ENCODE results near the gene TMEM74B.

The TMEM74B gene

DNA sequence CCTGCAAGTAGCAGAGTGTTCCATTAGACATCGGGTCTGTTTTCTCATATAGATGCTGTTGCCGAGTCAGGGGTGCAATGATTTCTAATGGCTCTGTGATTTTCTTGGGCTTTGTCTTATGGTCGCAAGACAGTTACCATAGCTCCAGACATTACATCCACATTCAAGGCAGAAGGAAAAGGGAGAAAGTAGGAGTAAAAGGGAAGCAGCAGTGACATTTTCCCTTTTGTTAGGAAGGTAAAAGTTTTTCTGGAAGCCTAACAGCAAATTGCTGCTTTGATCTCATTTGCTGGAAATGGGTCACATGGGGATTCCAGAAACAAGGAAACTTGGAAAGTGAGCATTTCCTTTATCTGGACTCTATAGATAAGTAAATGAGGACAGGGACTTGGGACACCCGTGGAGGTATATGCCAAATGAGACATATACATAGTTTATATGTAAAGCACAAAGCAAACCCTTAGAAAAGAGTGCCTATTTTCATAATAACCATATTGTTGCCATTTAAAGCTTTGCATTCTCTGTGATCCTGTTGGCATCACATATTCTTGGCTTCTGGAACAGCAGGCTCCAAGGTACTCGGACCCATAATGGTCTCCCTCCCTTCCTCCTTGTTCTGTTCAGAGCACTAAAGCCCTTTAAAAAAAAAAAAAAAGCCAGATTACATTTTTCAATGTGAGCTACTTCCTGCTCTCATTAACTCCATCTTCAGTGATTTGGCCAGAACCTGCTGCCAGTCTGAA, 18.2 kb upstream of the TMEM74B start, which contains the start of gene C20orf202:
Gene C20orf202 (plus strand): TSS at position 693 of the 743 bp plus-strand sequence. CDS start 132 bp downstream, outside the sequence.
- no peak for DNase-seq (ENCODE audit: low spot score)
- TF ChIP-seq, protein P1, sequence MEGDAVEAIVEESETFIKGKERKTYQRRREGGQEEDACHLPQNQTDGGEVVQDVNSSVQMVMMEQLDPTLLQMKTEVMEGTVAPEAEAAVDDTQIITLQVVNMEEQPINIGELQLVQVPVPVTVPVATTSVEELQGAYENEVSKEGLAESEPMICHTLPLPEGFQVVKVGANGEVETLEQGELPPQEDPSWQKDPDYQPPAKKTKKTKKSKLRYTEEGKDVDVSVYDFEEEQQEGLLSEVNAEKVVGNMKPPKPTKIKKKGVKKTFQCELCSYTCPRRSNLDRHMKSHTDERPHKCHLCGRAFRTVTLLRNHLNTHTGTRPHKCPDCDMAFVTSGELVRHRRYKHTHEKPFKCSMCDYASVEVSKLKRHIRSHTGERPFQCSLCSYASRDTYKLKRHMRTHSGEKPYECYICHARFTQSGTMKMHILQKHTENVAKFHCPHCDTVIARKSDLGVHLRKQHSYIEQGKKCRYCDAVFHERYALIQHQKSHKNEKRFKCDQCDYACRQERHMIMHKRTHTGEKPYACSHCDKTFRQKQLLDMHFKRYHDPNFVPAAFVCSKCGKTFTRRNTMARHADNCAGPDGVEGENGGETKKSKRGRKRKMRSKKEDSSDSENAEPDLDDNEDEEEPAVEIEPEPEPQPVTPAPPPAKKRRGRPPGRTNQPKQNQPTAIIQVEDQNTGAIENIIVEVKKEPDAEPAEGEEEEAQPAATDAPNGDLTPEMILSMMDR (IDR thresholded peaks at IDR 0.05; ENCODE audit: extremely low read depth, missing control alignments): no peak

DNA sequence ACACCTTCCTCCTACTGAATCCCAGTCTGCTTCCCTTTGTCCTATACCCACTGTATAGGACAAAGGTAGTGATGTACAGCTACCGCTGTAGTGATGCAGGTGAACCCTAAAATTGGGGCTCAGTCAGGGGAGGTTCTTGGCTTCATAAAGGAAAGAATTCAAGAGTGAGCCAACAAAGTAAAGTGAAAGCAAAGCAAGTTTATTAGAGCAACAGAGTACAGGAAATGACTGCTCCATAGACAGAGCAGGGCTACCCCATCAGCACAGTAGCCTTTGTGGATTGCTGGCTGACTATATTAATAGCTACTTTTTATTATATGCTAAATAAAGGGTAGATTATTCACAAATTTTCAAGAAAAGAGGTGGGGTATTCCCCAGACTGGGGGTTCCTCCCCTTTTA, 15.2 kb upstream of the TMEM74B start:
- TF ChIP-seq, protein P1 (IDR thresholded peaks at IDR 0.05; ENCODE audit: extremely low read depth, missing control alignments): no peak
- no peak for DNase-seq (ENCODE audit: low spot score)

DNA sequence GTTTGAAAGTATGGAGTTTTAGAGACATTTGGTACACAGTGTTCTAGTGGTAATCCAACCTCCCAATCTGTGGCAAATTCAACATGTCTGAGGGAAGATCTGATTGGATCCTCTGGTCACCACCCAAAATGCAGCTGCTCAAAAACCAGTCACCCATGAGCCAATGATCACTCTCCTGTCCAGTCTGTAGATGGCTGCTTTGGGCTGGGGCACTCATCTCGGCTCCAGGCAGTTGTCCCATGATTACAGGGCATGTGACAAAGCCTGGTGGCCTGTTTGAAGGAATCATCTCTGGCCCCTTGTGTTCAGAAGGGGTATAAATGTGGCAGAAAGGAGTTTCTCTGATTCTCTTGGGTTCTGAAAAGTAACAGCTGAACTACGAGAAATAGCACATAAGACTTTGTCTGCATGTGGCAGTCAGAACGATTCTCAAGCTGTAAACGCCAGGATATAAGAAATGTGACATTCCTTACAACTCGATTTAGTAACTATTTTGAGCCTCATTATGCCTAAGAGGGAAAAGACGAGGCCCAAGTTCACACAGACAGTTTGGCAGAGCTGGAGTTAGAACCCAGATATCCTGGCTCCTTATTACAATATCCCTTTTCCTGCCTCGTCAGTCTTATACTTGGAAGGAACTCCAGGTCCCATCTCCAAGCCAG, 14.6 kb upstream of the TMEM74B start:
- TF ChIP-seq, protein P1 (IDR thresholded peaks at IDR 0.05; ENCODE audit: extremely low read depth, missing control alignments): no peak
- DNase-seq (ENCODE audit: low spot score): no peak

DNA sequence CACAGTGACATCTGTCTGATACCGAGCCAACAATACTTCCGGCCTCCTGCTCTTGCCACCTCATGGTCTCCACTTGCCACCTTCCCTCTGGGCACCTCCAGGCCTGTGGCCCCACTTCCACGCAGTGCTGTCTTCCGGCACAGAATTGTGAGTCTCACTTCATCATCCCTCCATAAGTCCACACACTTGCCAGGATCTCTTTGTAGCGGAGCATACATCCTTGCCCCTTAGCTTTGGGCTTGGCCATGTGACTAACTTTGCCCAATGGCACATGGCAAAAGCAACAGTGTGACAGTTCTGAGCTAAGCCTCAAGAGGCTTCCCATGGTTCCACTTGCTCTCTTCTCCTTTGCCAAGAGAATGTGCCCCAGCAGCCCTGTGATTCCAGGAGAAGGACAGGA, 14.0 kb upstream of the TMEM74B start:
- TF ChIP-seq, protein P1 (IDR thresholded peaks at IDR 0.05; ENCODE audit: extremely low read depth, missing control alignments): no peak

DNA sequence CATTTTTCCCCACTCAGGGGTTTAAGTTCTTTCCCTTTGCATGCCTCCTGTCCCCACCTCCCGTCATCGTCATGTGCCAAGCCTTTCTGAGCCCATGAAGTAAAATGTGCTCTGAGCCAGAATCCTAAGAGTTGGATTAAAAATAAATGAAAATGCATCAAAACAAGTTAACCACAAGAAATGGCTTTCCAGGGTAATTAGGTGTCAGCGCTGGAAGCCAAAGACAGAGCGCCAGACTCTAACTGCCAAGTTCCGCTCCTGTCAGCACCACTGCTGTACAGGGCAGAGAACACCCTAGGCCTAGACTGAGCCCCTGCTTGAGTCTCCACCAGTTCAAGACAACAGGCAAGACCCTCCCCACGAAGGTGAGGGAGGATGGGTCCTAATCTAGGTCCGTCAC, 13.0 kb upstream of the TMEM74B start:
- DNase-seq (ENCODE audit: low spot score): no peak
- TF ChIP-seq, protein P1 (IDR thresholded peaks at IDR 0.05; ENCODE audit: extremely low read depth, missing control alignments): no peak

More for the DNA sequence above, 14.0 kb upstream of the TMEM74B start:
- no peak for DNase-seq (ENCODE audit: low spot score)

DNA sequence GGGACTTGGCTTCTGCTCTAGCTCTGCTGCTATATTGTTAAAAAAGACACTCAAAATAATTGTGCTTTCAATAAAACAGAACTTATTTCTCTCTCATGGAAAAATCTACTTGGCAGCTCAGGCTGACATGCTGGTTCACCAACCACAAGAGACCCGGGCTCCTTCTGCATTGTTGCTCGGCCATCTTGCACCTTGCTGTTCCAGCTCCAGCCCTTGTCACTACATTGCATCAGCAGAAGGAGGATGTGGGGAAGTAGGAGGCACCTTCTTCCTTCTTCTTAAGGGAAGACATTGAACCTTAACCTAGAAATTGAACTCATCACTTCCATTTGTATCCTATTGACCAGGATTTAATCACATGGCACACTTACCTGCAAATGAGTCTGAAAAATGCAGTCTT, 11.9 kb upstream of the TMEM74B start:
- TF ChIP-seq, protein P1 (IDR thresholded peaks at IDR 0.05; ENCODE audit: extremely low read depth, missing control alignments): no peak
- DNase-seq (ENCODE audit: low spot score): no peak

DNA sequence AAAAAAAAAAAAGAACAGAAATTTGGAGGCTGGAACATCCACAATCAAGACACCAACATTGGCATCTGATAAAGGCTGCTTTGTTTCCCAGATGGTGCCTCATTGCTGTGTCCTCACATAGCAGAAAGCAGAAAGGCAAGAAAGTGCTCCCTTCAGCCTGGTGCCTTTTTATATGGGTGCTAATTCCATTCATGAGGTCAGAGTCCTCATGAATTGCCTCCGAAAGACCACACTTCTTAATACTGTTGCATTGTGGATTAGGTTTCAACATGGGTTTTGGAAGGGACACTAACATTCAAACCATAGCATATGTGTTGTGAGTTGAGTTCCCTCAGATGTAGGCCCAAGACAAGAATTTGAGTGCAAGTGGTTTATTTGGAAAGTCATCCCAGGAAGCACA, 10.4 kb upstream of the TMEM74B start:
- TF ChIP-seq, protein P1 (IDR thresholded peaks at IDR 0.05; ENCODE audit: extremely low read depth, missing control alignments): no peak
- no peak for DNase-seq (ENCODE audit: low spot score)
